GM12873 (cell line): ENCODE measurements around the gene SNX25.
A peak's percentile ranks its signal among the peaks of the same experiment; 100 is the strongest.

Experiments used
- TF ChIP-seq, protein P1 (sequence below): IDR thresholded peaks from 2 replicates; pipeline ENCODE4 v1.5.1; 2012; ENCODE audit warnings: low read depth, mild to moderate bottlenecking, moderate library complexity, low read length, control low read depth; ENCODE audit not compliant: insufficient read depth; ENCODE audit errors: missing control alignments

SNX25 gene

DNA sequence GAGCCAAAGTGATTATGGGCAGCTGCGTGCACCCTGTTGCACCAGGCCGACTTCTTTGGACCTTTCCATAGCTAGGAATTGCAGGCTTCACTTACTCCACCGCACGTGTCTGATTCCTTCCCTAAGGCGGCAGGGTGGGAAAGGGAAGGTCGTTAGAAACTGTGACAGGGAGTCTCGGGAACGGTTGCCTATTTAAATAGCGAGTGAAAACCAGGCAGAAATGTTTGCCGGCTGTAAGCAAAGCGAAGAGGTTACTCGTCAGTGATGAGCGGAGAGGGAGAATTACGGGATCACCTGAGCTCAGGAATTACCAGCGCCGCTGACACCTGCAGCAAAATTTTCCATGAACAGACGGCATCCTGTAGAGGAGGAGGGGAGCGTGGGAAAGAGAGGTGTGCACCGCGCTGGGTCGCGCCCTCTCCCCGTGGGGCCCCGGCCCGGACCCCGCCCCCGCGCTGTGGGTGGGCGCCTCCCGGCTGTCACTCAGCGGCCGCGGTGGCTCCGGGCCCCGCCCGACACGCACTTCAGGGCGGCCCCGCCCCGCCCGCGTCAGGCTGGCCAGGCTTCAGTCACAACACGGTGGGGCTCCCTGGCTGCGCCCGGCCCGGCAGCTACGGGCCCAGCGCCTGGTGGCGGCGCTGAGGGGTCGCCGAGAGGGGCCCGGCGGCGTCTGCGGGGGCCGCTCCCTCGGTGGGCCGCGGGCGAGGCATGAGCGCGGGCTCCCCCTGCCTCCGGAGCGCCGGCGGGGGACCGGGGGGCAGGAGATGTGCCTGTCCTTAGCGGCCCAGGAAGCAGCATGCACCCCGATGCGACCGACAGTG is at the start of gene SNX25:
Gene SNX25, plus strand, starts transcription at position 568 of the 821 bp plus-strand sequence. Its CDS starts 229 bp downstream, at position 797.
- TF ChIP-seq, protein P1, sequence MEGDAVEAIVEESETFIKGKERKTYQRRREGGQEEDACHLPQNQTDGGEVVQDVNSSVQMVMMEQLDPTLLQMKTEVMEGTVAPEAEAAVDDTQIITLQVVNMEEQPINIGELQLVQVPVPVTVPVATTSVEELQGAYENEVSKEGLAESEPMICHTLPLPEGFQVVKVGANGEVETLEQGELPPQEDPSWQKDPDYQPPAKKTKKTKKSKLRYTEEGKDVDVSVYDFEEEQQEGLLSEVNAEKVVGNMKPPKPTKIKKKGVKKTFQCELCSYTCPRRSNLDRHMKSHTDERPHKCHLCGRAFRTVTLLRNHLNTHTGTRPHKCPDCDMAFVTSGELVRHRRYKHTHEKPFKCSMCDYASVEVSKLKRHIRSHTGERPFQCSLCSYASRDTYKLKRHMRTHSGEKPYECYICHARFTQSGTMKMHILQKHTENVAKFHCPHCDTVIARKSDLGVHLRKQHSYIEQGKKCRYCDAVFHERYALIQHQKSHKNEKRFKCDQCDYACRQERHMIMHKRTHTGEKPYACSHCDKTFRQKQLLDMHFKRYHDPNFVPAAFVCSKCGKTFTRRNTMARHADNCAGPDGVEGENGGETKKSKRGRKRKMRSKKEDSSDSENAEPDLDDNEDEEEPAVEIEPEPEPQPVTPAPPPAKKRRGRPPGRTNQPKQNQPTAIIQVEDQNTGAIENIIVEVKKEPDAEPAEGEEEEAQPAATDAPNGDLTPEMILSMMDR: no peak

DNA sequence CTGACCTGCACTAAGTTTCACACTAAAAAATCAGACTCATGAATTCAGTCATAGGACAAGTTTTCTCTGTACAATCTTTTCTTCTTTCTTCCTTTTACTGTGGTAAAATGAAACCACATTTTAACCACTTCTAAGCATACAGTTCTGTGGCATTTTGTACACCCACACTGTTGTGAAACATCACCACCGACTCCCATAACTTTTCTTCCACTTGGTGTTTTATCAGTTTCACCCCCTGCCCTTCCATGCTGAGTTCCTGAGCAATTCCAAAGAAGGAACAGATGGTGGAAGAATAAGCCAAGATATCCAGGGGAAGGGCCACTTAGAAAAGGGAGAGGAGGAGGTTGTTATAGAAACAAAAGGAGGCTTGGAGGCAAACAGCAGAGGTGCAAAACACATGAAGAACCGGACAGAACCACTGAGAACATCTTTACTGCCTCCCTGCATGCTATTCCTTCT is 43.8 kb upstream of the SNX25 start:
- TF ChIP-seq, protein P1: no peak

DNA sequence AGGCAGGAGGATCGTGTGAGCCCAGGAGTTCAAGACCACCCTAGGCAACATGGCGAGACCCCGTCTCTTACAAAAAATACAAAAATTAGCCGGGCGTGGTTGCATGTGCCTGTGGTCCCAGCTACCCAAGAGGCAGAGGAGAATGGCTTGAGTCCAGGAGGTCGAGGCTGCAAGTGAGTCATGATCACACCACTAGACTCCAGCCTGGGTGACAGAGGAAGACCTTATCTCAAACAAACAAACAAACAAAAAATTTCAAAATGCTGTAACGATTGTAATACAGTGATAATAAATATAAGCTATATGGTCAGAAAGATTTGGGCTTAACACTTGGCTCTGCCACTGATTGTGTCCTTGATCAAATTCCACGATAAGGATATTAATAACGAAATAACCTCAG is 42.2 kb upstream of the SNX25 start:
- TF ChIP-seq, protein P1: no peak

DNA sequence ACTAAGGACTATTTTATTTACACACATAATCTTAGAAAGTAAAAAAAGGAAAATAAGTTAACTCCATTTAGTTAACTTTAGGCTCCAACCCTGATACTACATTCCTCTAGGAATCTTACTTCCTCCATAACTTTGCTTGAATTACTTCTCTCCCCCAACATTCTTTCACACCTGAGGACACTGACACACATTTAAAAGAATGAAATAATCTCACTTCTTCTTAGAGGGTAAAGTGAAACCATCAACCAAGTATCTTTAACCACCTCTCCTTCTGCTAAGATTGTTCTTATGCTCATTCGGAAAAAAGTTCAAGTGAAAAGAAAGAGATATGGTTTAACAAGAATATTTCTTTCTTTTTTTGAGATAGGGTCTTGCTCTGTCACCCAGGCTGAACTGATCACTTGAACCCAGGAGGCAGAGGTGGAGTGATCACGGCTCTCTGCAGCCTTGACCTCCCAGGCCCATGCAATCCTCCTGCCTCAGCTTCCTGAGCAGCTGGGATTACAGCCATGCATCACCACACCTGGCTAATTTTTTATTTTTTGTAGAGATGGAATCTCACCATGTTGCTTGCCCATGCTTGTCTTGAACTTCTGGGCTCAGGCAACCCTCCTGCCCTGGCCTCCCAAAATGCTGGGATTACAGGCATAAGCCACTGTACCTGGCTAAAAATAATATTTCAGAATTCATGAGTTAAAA is 37.9 kb upstream of the SNX25 start:
- TF ChIP-seq, protein P1: no peak

- TF ChIP-seq, protein P1: no peak
These were observed 29.9 kb upstream of the SNX25 start for GRCh38 chr4:185179488-185179887.

DNA sequence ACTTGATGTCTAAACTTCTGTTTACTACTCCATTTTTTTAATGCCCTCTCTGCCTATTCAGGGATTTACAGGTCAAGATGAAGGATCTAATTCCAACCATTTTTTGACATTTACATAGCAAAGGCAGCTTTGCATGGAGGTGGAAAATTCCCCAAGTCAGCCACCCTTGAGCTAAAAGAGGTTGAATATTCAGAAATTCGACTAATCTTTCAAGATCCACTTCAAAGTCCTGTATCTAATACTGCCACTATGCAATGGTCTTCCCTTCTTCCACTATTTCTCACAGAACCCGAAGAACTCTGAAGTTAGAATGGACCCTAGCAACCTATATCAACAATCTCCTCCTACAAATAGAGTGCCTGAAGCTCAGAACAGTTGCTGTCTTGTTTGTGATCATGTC is 27.2 kb upstream of the SNX25 start:
- TF ChIP-seq, protein P1: no peak

- TF ChIP-seq, protein P1: peak; percentile 69
These were observed 25.6 kb upstream of the SNX25 start for GRCh38 chr4:185183622-185184281.
